ENCODE measurements around the gene CNMD.

Gene CNMD

GRCh38 chr13:52739468-52740071 lies at the start of gene CNMD:
Gene CNMD (minus strand): TSS chr13:52739820. CDS start chr13:52739701, 119 bp downstream.
- DNase-seq = no peak

GRCh38 chr13:52788011-52788410 lies 48.4 kb upstream of the CNMD start:
- DNase-seq = no peak

DNA sequence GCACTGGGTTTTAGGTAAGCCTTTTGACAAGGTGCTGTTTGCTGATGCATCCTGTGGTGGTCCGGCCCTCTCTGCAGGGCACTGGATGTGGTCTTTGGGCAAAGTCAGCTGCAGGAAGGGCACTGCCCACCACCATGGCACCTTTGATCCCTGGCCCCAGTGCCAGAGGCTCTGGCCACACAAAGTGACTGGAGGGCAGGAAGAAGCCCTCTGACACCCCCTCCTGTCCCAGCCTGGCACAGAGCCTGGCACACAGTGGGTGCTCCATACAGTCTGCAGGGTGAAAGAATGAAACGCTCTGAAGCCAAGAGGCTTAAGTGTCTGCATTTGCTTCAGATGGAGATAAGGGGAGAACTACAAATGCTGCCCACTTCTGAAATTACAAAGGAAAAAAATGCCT lies 47.6 kb upstream of the CNMD start:
- no peak for DNase-seq

DNA sequence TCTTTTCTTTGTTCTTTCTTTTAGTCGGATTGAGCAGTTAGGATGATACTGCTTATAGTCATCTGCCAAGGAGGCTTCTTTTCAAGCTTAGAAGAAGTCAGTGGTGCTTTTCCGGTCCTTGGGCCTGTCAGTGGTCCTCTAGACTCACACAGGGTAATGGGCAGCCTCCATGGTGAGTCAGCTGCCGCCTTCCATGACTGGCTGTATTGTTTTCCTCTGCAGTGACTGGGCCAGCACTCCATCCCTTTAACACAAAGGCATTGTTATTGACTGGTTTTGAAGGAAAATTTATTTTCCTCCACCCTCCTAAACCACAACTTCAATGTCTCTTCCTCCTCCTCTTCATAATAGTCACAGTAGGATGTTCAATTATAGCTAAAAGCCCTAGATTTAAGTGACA lies 47.1 kb upstream of the CNMD start:
- no peak for DNase-seq

DNA sequence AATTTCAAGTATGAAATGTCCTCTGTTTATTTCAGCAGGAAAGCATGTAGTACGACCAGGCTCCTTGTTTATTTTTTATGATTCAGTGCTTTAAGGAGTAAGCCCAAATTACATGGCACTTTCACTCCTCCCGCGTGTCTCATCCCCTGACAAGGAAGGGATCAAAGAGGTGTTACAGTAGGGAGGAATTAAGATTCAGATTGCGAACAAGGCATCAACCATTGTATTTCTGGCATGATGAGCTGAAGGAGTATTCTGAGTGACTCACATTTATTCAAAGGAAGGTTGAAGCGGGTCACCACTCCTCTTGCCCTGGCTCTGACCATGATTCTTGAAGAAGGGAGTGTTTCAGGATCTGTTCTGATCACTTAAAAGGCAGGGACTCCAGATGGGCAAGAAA lies 46.1 kb upstream of the CNMD start:
- no peak for DNase-seq

DNA sequence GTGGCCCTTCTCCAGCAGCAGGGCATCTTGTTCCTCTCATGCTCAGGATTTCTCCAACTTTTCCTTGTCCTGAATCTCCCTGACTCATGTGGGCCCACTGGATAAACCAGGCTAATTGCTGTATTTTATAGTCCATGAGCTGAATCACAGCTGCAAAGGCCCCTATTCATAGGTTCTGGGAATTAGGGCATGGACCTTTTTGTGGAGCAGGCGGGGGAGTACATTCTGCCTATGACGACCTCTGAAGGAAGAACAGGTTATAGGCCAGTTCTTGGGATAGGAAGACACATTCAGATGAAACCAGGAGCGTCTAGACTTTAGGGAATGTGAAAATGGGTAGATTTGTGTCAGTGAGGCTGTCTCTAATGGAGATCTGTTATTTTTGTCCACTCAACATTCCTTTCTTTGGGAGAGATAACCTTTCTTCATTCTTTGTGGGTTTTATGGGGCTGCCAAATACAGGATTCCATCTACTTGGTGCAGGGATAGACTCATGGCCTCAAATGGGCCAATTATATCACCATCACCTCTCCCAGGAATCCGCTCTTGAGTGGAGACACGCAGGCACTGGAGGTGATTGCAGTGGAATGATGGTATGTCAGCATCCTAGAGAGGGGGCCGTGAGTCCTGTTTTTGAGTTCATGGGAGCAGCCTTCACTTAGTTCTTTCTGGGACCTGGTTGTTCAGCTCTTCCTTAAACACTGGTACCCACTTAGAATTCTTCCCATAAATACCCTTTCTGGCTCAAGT lies 45.1 kb upstream of the CNMD start:
- DNase-seq = no peak

GRCh38 chr13:52783943-52784342 lies 44.3 kb upstream of the CNMD start:
- no peak for DNase-seq

- DNase-seq = no peak
Measured at GRCh38 chr13:52782471-52783448, 43.1 kb upstream of the CNMD start.

DNA sequence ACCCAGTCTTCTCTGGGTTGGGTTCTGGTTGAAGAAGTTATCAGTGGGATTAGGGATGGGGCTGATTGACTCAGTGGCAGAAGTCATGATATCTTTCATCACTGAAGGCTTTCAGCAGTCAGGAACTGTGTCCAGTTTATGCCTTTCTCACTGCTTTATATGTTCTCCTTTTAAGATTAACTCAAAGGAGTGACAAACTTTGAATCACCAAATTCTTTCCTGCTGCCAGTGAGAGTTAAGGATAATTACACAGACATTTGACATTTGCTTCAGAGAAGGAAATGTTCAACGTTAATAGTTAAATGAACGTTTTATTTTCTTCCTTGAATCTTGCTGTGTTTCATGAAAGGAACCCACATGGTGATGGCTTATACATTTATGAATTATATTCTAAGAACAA lies 41.0 kb upstream of the CNMD start:
- no peak for DNase-seq

DNA sequence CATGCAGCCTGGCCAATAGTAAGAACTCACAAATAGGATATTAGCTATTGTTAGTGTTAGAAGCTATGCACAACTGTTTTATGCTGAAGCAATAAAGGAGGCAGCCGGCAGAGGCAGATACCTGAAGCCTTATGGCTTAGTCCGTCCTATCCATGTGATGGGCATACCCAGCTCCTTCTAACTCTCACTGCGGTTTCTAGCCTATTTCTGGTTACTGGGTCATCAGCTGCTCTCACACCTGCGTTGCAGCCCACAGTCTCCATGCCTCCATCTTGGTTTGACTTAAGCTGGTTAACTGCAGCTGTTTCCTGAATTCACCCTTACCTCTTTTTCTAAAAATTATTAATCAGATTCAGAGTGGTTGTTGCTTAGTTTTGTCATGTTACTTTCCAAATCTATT lies 40.5 kb upstream of the CNMD start:
- no peak for DNase-seq

DNA sequence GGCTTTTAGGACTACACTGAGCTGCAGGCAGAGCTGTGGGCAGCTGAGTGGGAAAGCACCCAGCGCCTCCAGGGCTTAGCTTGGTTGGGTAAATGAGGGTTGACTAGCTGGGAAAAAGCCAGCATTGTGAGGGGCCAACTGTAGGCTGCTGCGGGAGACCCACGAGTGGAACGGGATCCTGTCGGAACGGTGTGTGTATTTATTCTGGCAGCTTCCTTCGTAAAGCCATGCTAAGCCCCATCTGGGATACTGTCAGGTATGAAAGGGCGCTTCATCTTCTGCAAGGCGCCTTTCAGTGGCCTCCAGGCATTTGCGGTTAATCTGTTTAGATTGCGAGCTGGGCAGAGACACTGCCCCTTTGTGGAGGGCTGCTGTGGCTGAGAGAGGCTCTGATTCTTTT lies 39.5 kb upstream of the CNMD start:
- no peak for DNase-seq

DNA sequence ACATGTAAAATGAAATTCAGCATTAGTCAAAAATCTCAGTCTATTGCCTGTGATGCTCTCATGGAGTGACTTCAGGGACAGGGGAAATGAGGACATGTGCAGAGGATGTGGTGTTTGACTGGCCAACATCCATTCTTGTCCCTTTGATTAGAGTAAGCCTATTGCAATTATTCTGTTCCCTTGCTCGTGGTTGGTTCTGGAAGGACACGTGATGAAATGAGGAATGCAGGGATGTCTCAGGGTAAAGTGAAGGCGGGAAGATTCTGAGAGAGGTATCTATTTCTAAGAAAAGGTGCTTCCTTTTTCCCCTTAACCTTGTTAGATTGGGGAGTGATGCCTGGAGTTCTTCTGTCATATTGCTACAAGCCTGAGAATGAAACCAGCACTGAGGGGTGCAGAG lies 37.1 kb upstream of the CNMD start:
- no peak for DNase-seq

- no peak for DNase-seq
Measured at GRCh38 chr13:52775511-52775910, 35.9 kb upstream of the CNMD start.

DNA sequence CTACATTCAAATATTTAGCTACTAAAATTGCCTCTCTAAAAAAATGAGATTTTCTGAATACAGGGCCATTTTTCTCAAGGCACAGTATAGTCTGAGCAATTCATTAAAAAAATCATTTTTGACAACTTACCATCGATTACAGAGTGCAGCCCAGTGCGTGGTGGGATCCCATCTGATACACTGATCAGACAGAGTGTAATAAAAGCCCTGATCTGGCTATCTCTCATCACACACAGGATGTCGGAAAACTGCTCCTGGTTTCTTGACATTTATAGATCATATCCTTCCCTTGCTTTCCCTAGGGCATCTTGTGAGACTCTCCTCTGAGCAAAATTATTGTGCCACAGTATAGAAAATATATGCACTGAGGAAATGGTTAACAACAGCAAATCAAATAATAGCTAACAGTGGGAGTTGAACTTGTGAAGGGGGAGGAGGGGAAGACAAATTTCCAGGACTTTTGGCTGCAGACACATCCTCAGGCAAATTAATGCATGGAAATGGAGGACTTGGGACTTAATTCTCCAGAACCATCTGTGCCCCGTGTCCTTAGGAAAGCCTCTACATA lies 28.4 kb upstream of the CNMD start:
- DNase-seq = no peak

DNA sequence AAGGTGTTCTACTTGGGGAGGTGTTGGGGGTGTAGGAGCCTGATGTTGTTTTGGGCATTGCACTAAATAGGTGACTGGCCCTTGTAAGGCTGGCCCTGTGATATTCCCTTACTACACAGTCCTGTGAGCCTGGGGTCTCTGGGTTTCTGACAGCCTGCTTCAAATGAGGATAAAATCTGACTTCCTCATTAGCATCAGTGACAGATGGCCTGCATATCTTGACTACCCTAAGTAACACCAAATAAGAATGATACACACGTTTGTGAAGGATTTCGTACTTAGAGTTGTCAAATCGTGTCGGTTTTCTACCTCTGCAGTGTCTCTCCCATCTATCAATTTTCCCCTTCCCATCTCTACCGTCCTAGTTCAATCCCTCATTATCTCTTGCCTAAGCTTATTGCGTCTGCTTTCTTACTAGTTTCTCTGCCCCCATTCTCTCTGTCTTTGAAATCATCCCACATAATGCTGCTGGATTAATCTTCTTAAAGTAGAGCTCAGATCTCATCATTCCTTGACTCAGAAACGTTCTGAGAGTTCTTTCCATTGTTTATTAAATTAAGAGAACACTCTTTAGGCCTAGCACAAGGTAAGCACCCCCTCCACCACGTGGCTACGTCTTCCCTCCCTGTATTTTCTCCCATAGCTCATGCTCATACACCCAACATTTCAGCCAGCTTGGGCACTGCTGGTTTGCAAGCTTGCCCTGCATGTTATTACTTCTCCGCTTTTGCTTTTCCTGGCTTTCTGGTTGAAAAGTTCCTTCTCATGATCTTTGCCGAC lies 26.2 kb upstream of the CNMD start:
- no peak for DNase-seq

DNA sequence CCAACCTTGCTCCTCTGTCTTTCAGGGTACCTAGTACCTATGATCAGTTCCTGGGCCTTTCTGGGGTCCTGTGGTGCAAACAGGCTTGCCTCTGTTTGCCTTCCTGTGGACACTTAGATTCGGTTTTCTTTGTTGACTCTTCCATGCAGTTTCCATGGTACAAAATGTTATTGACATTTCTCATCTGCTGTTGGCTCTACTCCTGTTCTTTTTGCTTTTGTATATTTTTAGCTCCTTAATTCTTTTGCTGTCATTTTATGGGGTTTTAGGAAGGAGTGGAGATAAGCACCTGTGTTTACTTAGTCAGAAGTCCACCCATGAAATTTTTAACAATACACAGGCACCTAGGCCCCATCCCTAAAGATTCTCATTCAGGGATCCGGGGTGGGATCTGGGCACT lies 20.5 kb upstream of the CNMD start:
- no peak for DNase-seq

GRCh38 chr13:52758114-52758513 lies 18.5 kb upstream of the CNMD start:
- DNase-seq = no peak

GRCh38 chr13:52751196-52751595 lies 11.6 kb upstream of the CNMD start:
- DNase-seq = no peak

DNA sequence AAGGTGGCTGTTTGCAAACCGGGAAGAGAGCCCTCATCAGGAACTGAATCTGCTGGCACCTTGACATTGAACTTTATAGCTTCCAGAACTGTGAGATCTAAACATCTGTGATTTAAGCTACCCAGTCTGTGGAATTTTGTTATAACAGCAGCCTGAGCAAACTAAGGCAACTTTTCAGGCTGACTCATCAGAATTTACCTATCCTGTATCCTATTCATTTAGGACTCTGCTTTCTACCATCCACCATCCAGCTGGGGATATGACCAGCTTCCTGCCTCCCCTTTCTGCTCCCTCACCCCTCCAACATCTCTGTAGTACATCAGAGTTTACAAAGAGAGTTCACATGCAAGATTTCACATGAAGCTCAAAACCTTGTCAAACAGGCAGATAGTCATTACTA lies 11.1 kb upstream of the CNMD start:
- DNase-seq = no peak

GRCh38 chr13:52749419-52749818 lies 9.8 kb upstream of the CNMD start:
- DNase-seq = no peak

- DNase-seq = no peak
Measured at GRCh38 chr13:52746141-52746540, 6.5 kb upstream of the CNMD start.

GRCh38 chr13:52744842-52745375 lies 5.3 kb upstream of the CNMD start:
- no peak for DNase-seq

Data from cerebellar nuclear complex (tissue), 1 donor.